Activated CD8-positive, alpha-beta memory T cell treated with anti-CD3 and anti-CD28 coated beads for 48 hours (primary cell): ENCODE results near the gene CDH10.

Source experiments
- DNase-seq, 3 experiments: peaks; one replicate each; pipeline ENCODE4 v3.0.0-alpha.2; 2020; ENCODE audit warnings: low read depth in 2 of 3, low spot score in 2 of 3

Gene CDH10

GRCh38 chr5:24644761-24645160 is at the start of gene CDH10:
Gene CDH10 (minus strand): TSS chr5:24644978. CDS start chr5:24593490, 51,488 bp downstream.
- DNase-seq, result no peak

GRCh38 chr5:24693609-24694008 is 48.8 kb upstream of the CDH10 start:
- no peak for DNase-seq

- no peak for DNase-seq
These were observed 46.3 kb upstream of the CDH10 start for GRCh38 chr5:24691074-24691473.

- no peak for DNase-seq
These were observed 36.3 kb upstream of the CDH10 start for GRCh38 chr5:24681106-24681505.

DNA sequence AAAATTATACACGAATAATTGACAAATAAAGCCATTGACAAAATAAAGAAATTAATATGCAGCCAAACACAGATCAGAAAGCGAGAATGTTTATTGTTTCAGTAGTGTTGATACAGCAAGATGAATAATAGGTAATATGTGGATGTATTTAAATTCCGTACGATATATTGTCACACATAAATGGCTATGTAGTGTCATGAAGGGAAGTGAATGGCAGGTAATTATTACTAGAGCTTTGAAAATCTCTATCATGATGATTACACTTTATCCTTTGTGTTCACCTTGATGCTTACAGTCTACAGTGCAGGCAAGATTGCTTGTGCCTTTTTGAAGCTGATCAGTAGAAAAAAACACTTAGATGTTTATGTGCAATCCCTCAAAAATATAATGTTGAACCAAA is 23.3 kb upstream of the CDH10 start:
- no peak for DNase-seq

GRCh38 chr5:24649531-24649930 is 4.8 kb upstream of the CDH10 start:
- DNase-seq, result no peak

DNA sequence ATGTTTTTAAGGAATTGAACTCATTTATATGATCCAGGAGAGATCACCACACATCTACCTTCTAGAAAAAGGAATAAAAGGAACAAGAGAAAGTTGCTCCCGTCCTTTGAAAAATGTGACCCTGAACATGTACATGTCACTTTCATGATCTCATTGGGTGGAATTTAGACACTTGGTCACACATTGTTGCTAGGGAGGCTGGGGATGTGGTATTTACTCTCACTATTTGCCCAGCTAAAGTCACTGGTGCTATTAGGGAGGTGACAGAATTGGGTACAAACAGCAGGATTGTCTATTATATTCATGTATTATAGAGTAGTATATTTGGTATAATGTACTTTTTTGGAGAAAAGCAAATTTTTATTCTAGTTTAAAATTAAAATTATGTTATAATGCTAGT is 2.1 kb upstream of the CDH10 start:
- DNase-seq, result no peak

DNA sequence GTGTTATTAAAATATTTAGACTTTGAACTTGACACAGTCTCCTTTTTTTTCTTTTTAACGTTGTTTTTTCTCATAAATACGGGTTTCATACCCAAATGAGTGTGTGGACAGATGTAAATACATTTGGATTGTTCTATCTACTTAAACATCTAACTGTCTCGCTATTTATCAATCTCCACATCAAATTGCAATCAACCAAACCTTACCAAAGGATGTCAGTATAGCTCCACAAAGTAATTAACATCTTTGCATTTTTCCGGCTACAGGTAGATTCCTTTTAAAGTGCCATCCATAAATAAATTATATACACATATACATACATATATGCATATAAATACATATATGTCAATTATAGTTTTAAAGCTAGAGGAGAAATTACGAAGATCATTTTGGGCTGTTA is 705 bp upstream of the CDH10 start:
- DNase-seq, result no peak

- DNase-seq, result no peak
These were observed 898 bp downstream of the CDH10 start for GRCh38 chr5:24643880-24644279.

DNA sequence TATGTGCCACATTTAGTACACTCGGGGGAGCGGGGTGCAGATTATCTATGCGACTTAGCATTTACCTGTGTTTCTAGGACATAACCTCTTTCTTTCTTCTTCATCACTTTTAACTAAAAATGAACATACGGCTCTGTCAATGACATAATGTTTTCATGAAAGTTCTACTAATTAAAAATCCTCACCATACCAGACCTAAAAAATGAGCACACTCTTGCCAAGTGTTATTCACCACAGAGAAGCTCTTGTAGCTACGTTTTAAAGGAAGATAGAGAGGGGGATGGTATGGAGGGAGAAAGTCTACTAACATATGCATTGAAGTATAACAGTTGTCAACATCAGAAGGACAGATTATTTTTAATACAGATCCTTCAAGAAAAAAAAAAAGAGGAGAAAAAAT is 1.6 kb downstream of the CDH10 start:
- no peak for DNase-seq

GRCh38 chr5:24642022-24642421 is 2.8 kb downstream of the CDH10 start:
- no peak for DNase-seq

GRCh38 chr5:24635209-24635608 is 9.6 kb downstream of the CDH10 start:
- DNase-seq, result no peak

DNA sequence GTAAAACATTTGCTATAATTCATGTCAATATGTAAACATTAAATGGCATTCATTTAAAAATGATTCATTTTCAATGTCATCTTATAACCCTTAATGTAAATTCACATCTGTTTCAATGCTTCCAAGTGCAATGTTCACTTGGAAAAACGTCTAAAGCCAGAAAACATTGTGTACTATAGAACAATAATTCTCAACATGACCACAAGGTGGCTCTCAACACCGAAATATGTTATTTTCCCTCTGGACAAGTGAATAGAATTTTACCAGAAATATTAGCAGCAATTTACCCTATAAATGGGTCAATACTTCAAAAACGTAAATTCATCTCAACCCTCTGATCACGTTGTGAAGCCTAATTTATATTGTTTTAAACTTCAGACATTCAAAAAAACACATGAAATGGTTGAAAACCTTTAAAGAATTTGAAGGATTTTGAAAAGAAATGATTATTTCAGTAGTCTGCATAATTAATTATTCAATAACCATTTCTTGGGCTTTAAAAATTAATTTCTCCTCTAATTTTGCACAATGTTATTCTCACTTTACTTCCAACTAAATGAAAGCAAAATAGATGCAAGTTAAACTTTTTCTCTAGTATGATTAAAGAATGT is 11.0 kb downstream of the CDH10 start:
- DNase-seq, result no peak

- DNase-seq, result no peak
These were observed 12.4 kb downstream of the CDH10 start for GRCh38 chr5:24632353-24632752.

DNA sequence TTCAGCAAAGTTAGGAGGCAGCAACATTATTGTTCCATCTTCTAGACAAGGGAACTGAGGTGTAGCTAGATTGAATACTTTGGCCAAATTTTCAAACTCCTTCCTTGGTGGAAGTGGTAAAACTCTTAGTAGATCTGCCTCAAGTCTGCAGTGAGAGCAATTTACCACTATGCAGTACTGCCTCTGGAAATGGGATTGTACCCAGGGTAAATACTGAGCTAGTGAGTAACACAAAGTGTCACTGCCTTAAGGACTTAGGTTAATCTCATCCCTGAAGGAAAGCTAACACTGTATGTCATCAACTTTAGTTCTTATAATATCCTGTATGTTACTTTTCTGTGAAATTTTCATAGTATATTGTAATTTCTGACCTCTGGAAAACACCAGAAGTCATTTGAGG is 13.9 kb downstream of the CDH10 start:
- DNase-seq, result no peak

DNA sequence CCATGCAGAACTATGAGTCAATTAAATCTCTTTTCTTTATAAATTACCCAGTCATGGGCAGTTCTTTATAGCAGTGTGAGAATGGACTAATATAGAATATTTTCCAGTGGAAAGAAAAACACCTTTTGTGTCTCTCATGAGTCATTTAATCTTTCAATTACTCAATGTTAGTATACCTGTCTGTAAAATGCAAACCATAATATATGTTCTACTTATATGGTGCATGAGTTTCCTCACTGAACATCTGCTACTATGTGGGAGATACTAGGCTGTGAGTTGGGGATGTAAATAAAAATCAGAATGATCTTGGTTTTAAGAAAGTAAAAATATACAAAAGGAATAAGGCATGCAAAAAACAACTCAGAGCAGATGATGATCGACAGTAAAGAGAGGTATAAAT is 15.0 kb downstream of the CDH10 start:
- DNase-seq, result no peak

DNA sequence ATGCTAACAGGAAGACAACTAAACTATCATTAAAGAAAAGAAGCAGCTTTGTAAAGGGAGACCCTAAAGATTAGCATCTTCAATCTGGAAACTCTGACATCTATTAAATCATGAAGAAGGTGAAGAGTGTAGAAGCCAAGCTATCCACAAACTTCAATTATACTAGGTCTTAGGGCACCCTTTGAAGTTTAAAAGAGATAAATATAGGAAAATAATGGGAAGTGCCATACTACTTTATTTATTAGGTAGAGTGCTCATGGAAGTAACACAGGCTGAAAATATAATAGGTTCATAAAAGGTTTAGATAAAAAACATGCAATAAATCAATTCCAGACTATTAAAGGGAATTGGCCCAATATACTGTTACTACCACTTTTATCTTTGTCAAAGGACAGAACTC is 19.9 kb downstream of the CDH10 start:
- DNase-seq, result no peak

- no peak for DNase-seq
These were observed 21.2 kb downstream of the CDH10 start for GRCh38 chr5:24623624-24624023.

GRCh38 chr5:24623031-24623430 is 21.7 kb downstream of the CDH10 start:
- DNase-seq, result no peak

DNA sequence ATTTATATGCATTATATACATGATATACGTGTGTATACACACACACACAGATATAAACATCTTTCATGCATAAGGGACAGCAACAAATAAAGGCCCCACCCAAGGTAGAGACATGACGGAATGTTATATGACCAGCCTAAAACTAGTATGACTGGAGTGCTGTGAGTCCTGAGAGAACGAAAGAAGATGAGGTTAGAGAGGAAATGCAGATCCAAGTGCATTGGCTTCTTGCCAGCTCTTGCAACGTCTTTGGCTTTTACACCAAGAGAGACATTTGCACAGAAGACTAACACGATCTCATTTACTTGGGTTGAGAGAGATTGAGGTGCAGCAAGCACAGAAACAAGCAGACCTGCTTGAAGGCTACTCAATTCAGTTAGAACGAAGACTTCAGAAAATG is 23.0 kb downstream of the CDH10 start:
- DNase-seq, result no peak

GRCh38 chr5:24616566-24616965 is 28.2 kb downstream of the CDH10 start:
- no peak for DNase-seq

- no peak for DNase-seq
These were observed 29.6 kb downstream of the CDH10 start for GRCh38 chr5:24615159-24615558.

DNA sequence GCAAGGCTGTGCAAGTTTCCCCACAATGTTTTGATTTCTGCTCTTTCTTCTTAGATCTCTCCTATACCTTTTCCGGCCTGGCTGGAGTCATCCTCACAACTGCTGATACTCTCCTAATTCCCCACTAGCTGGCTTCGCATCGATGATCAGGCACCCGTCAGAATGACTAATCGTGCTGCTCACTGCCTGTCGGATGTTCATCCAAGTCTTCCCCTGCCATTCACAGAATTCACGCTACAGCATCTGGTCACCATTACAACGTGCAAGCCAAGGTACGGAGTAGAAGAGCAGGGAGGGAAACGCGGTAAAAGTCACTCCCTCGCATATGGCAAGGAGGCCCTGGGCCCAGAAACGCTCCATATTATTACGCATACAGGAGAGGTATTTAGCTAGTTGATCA is 35.1 kb downstream of the CDH10 start:
- DNase-seq, result no peak

- DNase-seq, result no peak
These were observed 37.8 kb downstream of the CDH10 start for GRCh38 chr5:24606971-24607370.
